K562 (cell line): ENCODE measurements around the gene ZFP42. TPM values are rescaled to one million over a fixed set of nuclear protein-coding genes. Genes with fewer than 3 reads are reported as not detected.

Source experiments
- ATAC-seq: fragments of 200-7000 bp; cut with Tn5 transposase; 3 replicates; pipeline ENCODE4 v1.9.1; 2020; ENCODE audit warnings: moderate library complexity
- BruUV-seq: library from RNA; stranded (reverse); fragments of 400-500 nt; replicated peaks from 2 replicates; lab custom pipeline; 2021; lab: Mats Ljungman, UMichigan
- CTCF ChIA-PET: fragments of 300-600 bp; formaldehyde crosslinking; extraction: SDS; loops from one replicate; lab custom pipeline; 2021; ENCODE audit warnings: low intra/inter-chr PET ratio; lab: Yijun Ruan, JAX
- POLR2A ChIA-PET: fragments of 300-600, 350-650 bp; sonication (Branson Sonifier 250); formaldehyde crosslinking; extraction: SDS; loops from one replicate; lab custom pipeline; 2021; ENCODE audit warnings: antibody characterized with exemption, inconsistent platforms; lab: Yijun Ruan, JAX
- DNase-seq, 4 experiments: peaks; one replicate each; pipeline versions ENCODE4 v3.0.0 to v3.0.0-alpha.2; 2011 to 2018; ENCODE audit warnings: low spot score in 3 of 4, mixed read lengths in 3 of 4; ENCODE audit errors: extremely low read depth in 1 of 4
- FAIRE-seq: peaks from 2 replicates; lab custom pipeline; 2011; peaks lifted over from hg19 to GRCh38; lab: Jason Lieb, UNC
- H2AFZ ChIP-seq: 2 replicates; pipeline ENCODE4 v1.6.0; 2011; ENCODE audit warnings: low read depth, low read length, control low read depth, inconsistent platforms
- H3K27ac ChIP-seq: fragments of 200-600 bp; 3 replicates; pipeline ENCODE4 v1.8.0; 2011; ENCODE audit warnings: low read depth, mild to moderate bottlenecking, control low read depth, inconsistent platforms, low read length, moderate library complexity, mixed read lengths; ENCODE audit errors: extremely low read depth
- H3K27me3 ChIP-seq, 2 experiments: fragments of 300-600 bp in 1 of 2; 2 replicates in 1 of 2; 3 replicates in 1 of 2; pipeline versions ENCODE4 v1.6.0 to v1.8.0; 2011; ENCODE audit warnings: inconsistent platforms in 2 of 2, low read length in 2 of 2, mild to moderate bottlenecking in 1 of 2, mixed read lengths in 1 of 2, moderate library complexity in 1 of 2; ENCODE audit not compliant: control insufficient read depth in 2 of 2, insufficient read depth in 2 of 2
- H3K36me3 ChIP-seq: fragments of 300-600 bp; 3 replicates; pipeline ENCODE4 v1.8.0; 2011; ENCODE audit warnings: mild to moderate bottlenecking, low read length, inconsistent platforms; ENCODE audit not compliant: control insufficient read depth, insufficient read depth
- H3K4me1 ChIP-seq, 2 experiments: fragments of 200-600 bp in 1 of 2; replicated peaks in 1 of 2; 2 replicates in 1 of 2; 3 replicates in 1 of 2; pipeline versions ENCODE4 v1.5.1 to v1.8.0; 2011; ENCODE audit warnings: inconsistent platforms in 2 of 2, low read length in 2 of 2, mild to moderate bottlenecking in 1 of 2, mixed read lengths in 1 of 2, moderate library complexity in 1 of 2; ENCODE audit not compliant: control insufficient read depth in 2 of 2, insufficient read depth in 2 of 2
- H3K4me2 ChIP-seq: 2 replicates; pipeline ENCODE4 v1.6.1; 2011; ENCODE audit warnings: low read length, control low read depth, inconsistent platforms, mixed read lengths; ENCODE audit not compliant: insufficient read depth
- H3K4me3 ChIP-seq: fragments of 200-600 bp; sonication (generic), shearing (Covaris generic); 2 replicates; pipeline ENCODE4 v1.5.1; 2016; ENCODE audit warnings: control low read depth, inconsistent platforms
- H3K79me2 ChIP-seq: fragments of 200-600 bp; 3 replicates; pipeline ENCODE4 v1.8.0; 2011; ENCODE audit warnings: low read length, inconsistent platforms; ENCODE audit not compliant: control insufficient read depth, insufficient read depth
- H3K9ac ChIP-seq, 2 experiments: 2 replicates each; pipeline versions ENCODE4 v1.6.0 to v1.6.1; 2011; ENCODE audit warnings: low read depth in 2 of 2, low read length in 2 of 2, control low read depth in 1 of 2, inconsistent platforms in 1 of 2, mild to moderate bottlenecking in 1 of 2, mixed read lengths in 1 of 2; ENCODE audit not compliant: insufficient read depth in 1 of 2
- H3K9me1 ChIP-seq: one replicate; pipeline ENCODE4 v1.6.0; 2011; ENCODE audit warnings: inconsistent platforms, mild to moderate bottlenecking, low read length, moderate library complexity; ENCODE audit not compliant: control insufficient read depth, insufficient read depth
- H3K9me3 ChIP-seq: replicated peaks from 2 replicates; pipeline ENCODE4 v1.5.1; 2011; ENCODE audit warnings: low read depth, low read length, inconsistent platforms; ENCODE audit not compliant: control insufficient read depth, insufficient read depth
- H4K20me1 ChIP-seq: replicated peaks from 2 replicates; pipeline ENCODE4 v1.6.1; 2011; ENCODE audit warnings: low read length, inconsistent platforms, mixed read lengths; ENCODE audit not compliant: control insufficient read depth, insufficient read depth
- MCM5 ChIP-seq: fragments of 450-650 bp; IDR thresholded peaks from 2 replicates; pipeline ENCODE4 v1.6.1; 2016; ENCODE audit warnings: low read depth
- PML ChIP-seq: IDR thresholded peaks from 2 replicates; pipeline ENCODE4 v1.6.1; 2012; ENCODE audit warnings: low read length, inconsistent platforms
- RFX5 ChIP-seq: IDR thresholded peaks from 2 replicates; pipeline ENCODE4 v1.6.1; 2011; ENCODE audit warnings: low read depth, mild to moderate bottlenecking, improper control_type of control experiment, low read length
- SP1 ChIP-seq: sonication (generic); formaldehyde crosslinking; IDR thresholded peaks from 2 replicates; pipeline ENCODE4 v1.8.1; 2022; ENCODE audit warnings: mild to moderate bottlenecking, missing genetic modification reagents
- ZNF134 ChIP-seq: fragments of 250-450 bp; sonication (Bioruptor Pico); conservative IDR thresholded peaks from 2 replicates; pipeline ENCODE4 v1.4.0; 2020
- WGBS: fragments of 100-300 bp; shearing (Covaris generic); methylation state at CpG from one replicate; pipeline ENCODE4 v1.1.6; 2016; ENCODE audit warnings: low coverage, mixed read lengths; ENCODE audit not compliant: insufficient coverage; ENCODE audit errors: missing lambda C conversion rate; 5-methylcytosine and 5-hydroxymethylcytosine counted together
- in situ Hi-C: fragments of 300-500 bp; cut with MboI; formaldehyde crosslinking; loops from 4 replicates; pipeline ENCODE4 v1.15.0; 2018; ENCODE audit warnings: inconsistent platforms, mixed read lengths
- intact Hi-C: fragments of 100-400 bp; cut with micrococcal nuclease; formaldehyde crosslinking; loops from 2 replicates; pipeline ENCODE4 v1.14.2; 2022
- polyA plus RNA-seq, 8 experiments: library from polyadenylated mRNA; depleted of rRNA in 4 of 8; stranded (reverse) in 5 of 8; unstranded in 3 of 8; fragments of >200 nt; fragmentation: Nextera tagmentation in 2 of 8; fragmentation: Illumina TruSeq in 1 of 8; extraction: Ambion mirVana in 2 of 8; extraction: Trizol in 1 of 8; gene quantifications; 2 replicates each; pipeline versions ENCODE4 v1.2.1 to v1.2.3, GENCODE V29; 2011 to 2014; ENCODE audit warnings: inconsistent platforms in 1 of 8, missing spikeins in 1 of 8
- total RNA-seq, 7 experiments: library from RNA; depleted of rRNA in 6 of 7; stranded (reverse); fragments of >200 nt in 6 of 7; fragmentation: Illumina TruSeq in 2 of 7; extraction: Trizol in 2 of 7; gene quantifications; 2 replicates each; pipeline versions ENCODE4 v1.2.1 to v1.2.3, GENCODE V29; 2011 to 2021; ENCODE audit warnings: low replicate concordance in 1 of 7
- TF ChIP-seq, protein P1 (sequence below): fragments of 450-650 bp; IDR thresholded peaks from 2 replicates; pipeline ENCODE4 v1.6.1; 2017; ENCODE audit warnings: antibody characterized with exemption
- TF ChIP-seq, protein P2 (sequence below): fragments of 450-650 bp; conservative IDR thresholded peaks from 2 replicates; pipeline ENCODE4 v1.6.1; 2016; ENCODE audit warnings: missing genetic modification characterization, low read depth, mild to moderate bottlenecking, control low read depth, missing compliant biosample characterization
- TF ChIP-seq, protein P3 (sequence below): sonication (generic); formaldehyde crosslinking; IDR thresholded peaks from 2 replicates; pipeline ENCODE4 v1.9.0; 2022; ENCODE audit warnings: mild to moderate bottlenecking, missing genetic modification reagents
- TF ChIP-seq, protein P4 (sequence below): fragments of 250-450 bp; sonication (Bioruptor Pico); IDR thresholded peaks from 2 replicates; pipeline ENCODE4 v1.9.0; 2021; ENCODE audit warnings: mild to moderate bottlenecking
- TF ChIP-seq, protein P5 (sequence below): fragments of 200-800 bp; sonication (Bioruptor generic); IDR thresholded peaks from 2 replicates; pipeline ENCODE4 v1.6.1; 2016; ENCODE audit warnings: missing genetic modification characterization, missing compliant biosample characterization

Gene ZFP42
- total and polyA plus RNA-seq, 9 of the 15 experiments (the other 6 are each of a cell fraction or from before 2014, with no cell fraction given): 0.09 to 0.64 (median 0.20) TPM

DNA sequence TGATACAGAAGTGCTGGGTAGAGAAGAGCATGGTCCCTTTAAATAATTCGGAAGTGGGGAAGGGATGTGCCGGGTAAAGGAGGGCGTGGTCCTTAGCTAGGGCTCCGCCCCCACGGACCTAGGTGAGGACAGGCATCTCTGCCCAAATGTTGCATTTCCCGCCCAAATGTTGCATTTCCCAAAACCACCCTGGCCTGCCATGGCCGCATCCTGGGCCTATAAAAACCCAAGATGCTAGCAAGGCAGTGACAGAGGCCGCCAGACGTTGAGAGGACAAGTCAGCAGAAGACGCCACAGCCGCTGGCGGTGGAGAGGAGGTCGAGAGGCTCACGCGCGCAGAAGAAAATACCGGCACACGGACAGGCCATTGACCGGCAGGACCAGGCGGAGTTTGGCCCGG is 46.1 kb downstream of the ZFP42 start:
- POLR2A ChIA-PET: no interaction called here
- intact Hi-C loops (no loop called here), in situ Hi-C loops (no loop called here)
- CTCF ChIA-PET: interaction anchor here (0.7 kb wide), 1 partner anchor 1117 kb away, joined by 3 read pairs; no protein-coding TSS in a partner anchor
- no peak overlapping the region for H3K27ac ChIP-seq
- H3K4me1 ChIP-seq: no peaks in the 10 kb centered on the region
- no peaks in the 10 kb centered on the region for H3K36me3 ChIP-seq
- ATAC-seq (no peak), DNase-seq (no peak), FAIRE-seq (no peak)
- H3K27me3 ChIP-seq: no peaks in the 10 kb centered on the region
- no peak overlapping the region for H2AFZ ChIP-seq
- H3K4me3 ChIP-seq: no peak overlapping the region
- H3K79me2 ChIP-seq: no peaks in the 10 kb centered on the region
- no peak overlapping the region for H3K9ac ChIP-seq
- no peaks in the 10 kb centered on the region for H3K9me3 ChIP-seq
- no peak overlapping the region for H3K4me2 ChIP-seq
- no TSS peak for BruUV-seq
- no peaks in the 10 kb centered on the region for H4K20me1 ChIP-seq
- WGBS: 9% methylated on average over 10 of the region's 21 CpGs
- H3K9me1 ChIP-seq: no peaks in the 10 kb centered on the region
- TF ChIP-seq, protein P1, sequence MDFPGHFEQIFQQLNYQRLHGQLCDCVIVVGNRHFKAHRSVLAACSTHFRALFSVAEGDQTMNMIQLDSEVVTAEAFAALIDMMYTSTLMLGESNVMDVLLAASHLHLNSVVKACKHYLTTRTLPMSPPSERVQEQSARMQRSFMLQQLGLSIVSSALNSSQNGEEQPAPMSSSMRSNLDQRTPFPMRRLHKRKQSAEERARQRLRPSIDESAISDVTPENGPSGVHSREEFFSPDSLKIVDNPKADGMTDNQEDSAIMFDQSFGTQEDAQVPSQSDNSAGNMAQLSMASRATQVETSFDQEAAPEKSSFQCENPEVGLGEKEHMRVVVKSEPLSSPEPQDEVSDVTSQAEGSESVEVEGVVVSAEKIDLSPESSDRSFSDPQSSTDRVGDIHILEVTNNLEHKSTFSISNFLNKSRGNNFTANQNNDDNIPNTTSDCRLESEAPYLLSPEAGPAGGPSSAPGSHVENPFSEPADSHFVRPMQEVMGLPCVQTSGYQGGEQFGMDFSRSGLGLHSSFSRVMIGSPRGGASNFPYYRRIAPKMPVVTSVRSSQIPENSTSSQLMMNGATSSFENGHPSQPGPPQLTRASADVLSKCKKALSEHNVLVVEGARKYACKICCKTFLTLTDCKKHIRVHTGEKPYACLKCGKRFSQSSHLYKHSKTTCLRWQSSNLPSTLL: 0 out of 2 replicates have a peak, but pooled peaks have one; percentile 24
- TF ChIP-seq, protein P2, sequence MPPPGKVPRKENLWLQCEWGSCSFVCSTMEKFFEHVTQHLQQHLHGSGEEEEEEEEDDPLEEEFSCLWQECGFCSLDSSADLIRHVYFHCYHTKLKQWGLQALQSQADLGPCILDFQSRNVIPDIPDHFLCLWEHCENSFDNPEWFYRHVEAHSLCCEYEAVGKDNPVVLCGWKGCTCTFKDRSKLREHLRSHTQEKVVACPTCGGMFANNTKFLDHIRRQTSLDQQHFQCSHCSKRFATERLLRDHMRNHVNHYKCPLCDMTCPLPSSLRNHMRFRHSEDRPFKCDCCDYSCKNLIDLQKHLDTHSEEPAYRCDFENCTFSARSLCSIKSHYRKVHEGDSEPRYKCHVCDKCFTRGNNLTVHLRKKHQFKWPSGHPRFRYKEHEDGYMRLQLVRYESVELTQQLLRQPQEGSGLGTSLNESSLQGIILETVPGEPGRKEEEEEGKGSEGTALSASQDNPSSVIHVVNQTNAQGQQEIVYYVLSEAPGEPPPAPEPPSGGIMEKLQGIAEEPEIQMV (tag): peak; percentile 34; the same call in 1 of the 2 replicates
- TF ChIP-seq SP1 (CRISPR knock-in tag) (no peak), PML (no peak), RFX5 (no peak), ZNF134 (no peak), MCM5 (no peak)
- TF ChIP-seq, protein P3, sequence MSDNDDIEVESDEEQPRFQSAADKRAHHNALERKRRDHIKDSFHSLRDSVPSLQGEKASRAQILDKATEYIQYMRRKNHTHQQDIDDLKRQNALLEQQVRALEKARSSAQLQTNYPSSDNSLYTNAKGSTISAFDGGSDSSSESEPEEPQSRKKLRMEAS (CRISPR knock-in tag): no peak
- TF ChIP-seq, protein P4, sequence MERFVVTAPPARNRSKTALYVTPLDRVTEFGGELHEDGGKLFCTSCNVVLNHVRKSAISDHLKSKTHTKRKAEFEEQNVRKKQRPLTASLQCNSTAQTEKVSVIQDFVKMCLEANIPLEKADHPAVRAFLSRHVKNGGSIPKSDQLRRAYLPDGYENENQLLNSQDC (CRISPR knock-in tag): no peak
- TF ChIP-seq, protein P5, sequence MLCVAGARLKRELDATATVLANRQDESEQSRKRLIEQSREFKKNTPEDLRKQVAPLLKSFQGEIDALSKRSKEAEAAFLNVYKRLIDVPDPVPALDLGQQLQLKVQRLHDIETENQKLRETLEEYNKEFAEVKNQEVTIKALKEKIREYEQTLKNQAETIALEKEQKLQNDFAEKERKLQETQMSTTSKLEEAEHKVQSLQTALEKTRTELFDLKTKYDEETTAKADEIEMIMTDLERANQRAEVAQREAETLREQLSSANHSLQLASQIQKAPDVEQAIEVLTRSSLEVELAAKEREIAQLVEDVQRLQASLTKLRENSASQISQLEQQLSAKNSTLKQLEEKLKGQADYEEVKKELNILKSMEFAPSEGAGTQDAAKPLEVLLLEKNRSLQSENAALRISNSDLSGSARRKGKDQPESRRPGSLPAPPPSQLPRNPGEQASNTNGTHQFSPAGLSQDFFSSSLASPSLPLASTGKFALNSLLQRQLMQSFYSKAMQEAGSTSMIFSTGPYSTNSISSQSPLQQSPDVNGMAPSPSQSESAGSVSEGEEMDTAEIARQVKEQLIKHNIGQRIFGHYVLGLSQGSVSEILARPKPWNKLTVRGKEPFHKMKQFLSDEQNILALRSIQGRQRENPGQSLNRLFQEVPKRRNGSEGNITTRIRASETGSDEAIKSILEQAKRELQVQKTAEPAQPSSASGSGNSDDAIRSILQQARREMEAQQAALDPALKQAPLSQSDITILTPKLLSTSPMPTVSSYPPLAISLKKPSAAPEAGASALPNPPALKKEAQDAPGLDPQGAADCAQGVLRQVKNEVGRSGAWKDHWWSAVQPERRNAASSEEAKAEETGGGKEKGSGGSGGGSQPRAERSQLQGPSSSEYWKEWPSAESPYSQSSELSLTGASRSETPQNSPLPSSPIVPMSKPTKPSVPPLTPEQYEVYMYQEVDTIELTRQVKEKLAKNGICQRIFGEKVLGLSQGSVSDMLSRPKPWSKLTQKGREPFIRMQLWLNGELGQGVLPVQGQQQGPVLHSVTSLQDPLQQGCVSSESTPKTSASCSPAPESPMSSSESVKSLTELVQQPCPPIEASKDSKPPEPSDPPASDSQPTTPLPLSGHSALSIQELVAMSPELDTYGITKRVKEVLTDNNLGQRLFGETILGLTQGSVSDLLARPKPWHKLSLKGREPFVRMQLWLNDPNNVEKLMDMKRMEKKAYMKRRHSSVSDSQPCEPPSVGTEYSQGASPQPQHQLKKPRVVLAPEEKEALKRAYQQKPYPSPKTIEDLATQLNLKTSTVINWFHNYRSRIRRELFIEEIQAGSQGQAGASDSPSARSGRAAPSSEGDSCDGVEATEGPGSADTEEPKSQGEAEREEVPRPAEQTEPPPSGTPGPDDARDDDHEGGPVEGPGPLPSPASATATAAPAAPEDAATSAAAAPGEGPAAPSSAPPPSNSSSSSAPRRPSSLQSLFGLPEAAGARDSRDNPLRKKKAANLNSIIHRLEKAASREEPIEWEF: no peak
